Uterus (tissue), 4 donors: ENCODE results near the gene VGF. TPM values are rescaled to one million over a fixed set of nuclear protein-coding genes. Genes with fewer than 3 reads are reported as not detected.

Experiments used
- DNase-seq, 2 donors: peaks; one replicate each; pipeline ENCODE4 v3.0.0-alpha.2; 2019 to 2020
- H3K27ac ChIP-seq, 2 donors: fragments of 200-600 bp; sonication (generic); 1 replicate in 1 of 2; 2 replicates in 1 of 2; pipeline ENCODE4 v1.5.1; 2016 to 2018
- H3K27me3 ChIP-seq, 2 donors: fragments of 200-600 bp; sonication (generic); one replicate each; pipeline ENCODE4 v1.5.1; 2018 to 2019; ENCODE audit warnings: control low read depth in 1 of 2
- H3K36me3 ChIP-seq, 2 donors: fragments of 200-600 bp; sonication (generic); one replicate each; pipeline ENCODE4 v1.5.1; 2019; ENCODE audit warnings: control low read depth in 1 of 2
- H3K4me1 ChIP-seq, 2 donors: fragments of 200-600 bp; sonication (generic); one replicate each; pipeline ENCODE4 v1.5.1; 2018 to 2019; ENCODE audit warnings: control low read depth in 1 of 2
- H3K4me3 ChIP-seq, 2 donors: fragments of 200-600 bp; sonication (generic); 1 replicate in 1 of 2; 2 replicates in 1 of 2; pipeline ENCODE4 v1.5.1; 2018 to 2019; ENCODE audit warnings: mild to moderate bottlenecking in 1 of 2
- H3K9me3 ChIP-seq, 2 donors: fragments of 200-600 bp; sonication (generic); one replicate each; pipeline ENCODE4 v1.5.1; 2019; ENCODE audit warnings: control low read depth in 1 of 2
- POLR2A ChIP-seq, 2 donors: fragments of 450-650 bp; IDR thresholded peaks; one replicate each; pipeline ENCODE4 v1.6.1; 2016; ENCODE audit warnings: antibody characterized with exemption in 2 of 2, mild to moderate bottlenecking in 1 of 2, moderate library complexity in 1 of 2
- intact Hi-C: fragments of 100-400 bp; cut with DNase I; formaldehyde crosslinking; loops from one replicate; pipeline ENCODE4 v1.15.1; 2023; ENCODE audit warnings: low total_unique reads
- total RNA-seq, 4 donors: library from RNA; depleted of rRNA in 3 of 4; stranded (reverse); fragments of >200 nt in 3 of 4; gene quantifications; one replicate each; pipeline versions ENCODE4 v1.1.0 to v1.2.4, GENCODE V29; 2014 to 2023
- TF ChIP-seq, protein P1 (sequence below), 4 experiments: fragments of 200-600 bp in 2 of 4; fragments of 450-650 bp in 2 of 4; sonication (generic) in 2 of 4; IDR thresholded peaks; one replicate each; pipeline ENCODE4 v1.5.1; 2016 to 2019; ENCODE audit warnings: antibody characterized with exemption in 4 of 4, mild to moderate bottlenecking in 2 of 4, moderate library complexity in 1 of 4
- donor health status: DM: yes; HTN: yes; CAD: no.

Gene VGF
- under 1 TPM in 1 of 4 donors, not detected in 3; 0.14 TPM for total RNA-seq

DNA sequence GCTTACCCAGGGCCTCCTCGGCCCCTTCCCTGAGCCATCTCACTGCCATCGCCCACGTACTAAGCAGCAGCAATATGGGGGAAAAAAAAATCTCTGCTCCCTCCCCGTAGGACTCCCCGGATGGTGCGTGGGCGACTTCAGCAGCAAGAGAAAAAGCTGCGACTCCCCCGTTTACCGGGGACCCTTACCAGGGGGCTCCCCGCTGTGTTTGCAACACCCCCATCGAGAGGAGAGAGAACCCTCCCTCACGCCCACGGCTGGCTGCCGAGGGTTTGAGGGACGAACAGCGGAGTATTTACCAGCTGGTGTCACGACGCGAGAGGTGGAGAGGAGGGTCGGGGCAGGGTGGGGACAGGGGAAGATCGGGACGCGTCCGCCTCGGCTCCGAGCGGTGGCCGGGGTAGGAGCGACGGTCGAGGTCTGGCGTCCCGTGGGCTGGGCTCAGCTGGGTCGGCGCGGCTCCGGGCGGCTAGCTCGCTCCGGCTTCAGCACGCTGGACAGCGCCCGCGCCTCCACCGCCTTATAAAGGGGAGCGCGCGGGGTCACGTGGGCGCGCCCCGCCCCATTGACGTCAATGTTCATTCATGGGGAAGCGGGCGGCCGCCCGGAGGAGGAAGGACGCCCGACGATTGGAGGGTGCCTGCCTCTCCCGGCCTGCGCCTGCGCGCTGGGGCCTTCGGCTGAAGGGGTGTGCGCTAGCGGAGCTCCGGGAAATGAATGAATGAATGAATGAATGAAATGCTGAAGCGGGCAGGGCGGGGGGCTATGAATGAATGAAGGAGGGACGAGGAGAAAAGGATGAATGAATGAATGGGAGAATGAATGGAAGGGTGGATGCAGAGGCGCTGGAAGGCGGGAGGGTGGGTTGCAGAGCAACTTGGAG, at the start of gene VGF:
Gene VGF (minus strand): TSS at position 495 of the 883 bp plus-strand sequence. CDS start 726 bp downstream, outside the sequence.
- Histone ChIP-seq H3K4me3 (no peak within 1 kb of the TSS), H3K4me1 (peaks cover 6 to 23% of the 10 kb centered on the region in 2 donors), H3K9me3 (no peaks in the 10 kb centered on the region), H3K27ac (no peak within 1 kb of the TSS), H3K36me3 (no peaks in the 10 kb centered on the region), H3K27me3 (peaks cover 39 to 47% of the 10 kb centered on the region in 2 donors)
- peak; percentile 77 to 85 for DNase-seq
- intact Hi-C loops, result no loop called here
- no peak for TF ChIP-seq POLR2A (IDR thresholded peaks at IDR 0.05)
- TF ChIP-seq, protein P1, sequence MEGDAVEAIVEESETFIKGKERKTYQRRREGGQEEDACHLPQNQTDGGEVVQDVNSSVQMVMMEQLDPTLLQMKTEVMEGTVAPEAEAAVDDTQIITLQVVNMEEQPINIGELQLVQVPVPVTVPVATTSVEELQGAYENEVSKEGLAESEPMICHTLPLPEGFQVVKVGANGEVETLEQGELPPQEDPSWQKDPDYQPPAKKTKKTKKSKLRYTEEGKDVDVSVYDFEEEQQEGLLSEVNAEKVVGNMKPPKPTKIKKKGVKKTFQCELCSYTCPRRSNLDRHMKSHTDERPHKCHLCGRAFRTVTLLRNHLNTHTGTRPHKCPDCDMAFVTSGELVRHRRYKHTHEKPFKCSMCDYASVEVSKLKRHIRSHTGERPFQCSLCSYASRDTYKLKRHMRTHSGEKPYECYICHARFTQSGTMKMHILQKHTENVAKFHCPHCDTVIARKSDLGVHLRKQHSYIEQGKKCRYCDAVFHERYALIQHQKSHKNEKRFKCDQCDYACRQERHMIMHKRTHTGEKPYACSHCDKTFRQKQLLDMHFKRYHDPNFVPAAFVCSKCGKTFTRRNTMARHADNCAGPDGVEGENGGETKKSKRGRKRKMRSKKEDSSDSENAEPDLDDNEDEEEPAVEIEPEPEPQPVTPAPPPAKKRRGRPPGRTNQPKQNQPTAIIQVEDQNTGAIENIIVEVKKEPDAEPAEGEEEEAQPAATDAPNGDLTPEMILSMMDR (IDR thresholded peaks at IDR 0.05), result no peak

GRCh38 chr7:101212014-101212413, 46.6 kb upstream of the VGF start:
- intact Hi-C loops, result no loop called here
- Histone ChIP-seq H3K36me3 (no peaks in the 10 kb centered on the region), H3K4me3 (no peak overlapping the region), H3K27me3 (no peaks in the 10 kb centered on the region), H3K9me3 (no peaks in the 10 kb centered on the region), H3K4me1 (peaks cover 0 to 3% of the 10 kb centered on the region in 2 donors), H3K27ac (no peak overlapping the region)
- no peak for DNase-seq
- TF ChIP-seq, protein P1 (IDR thresholded peaks at IDR 0.05), result no peak
- TF ChIP-seq POLR2A (IDR thresholded peaks at IDR 0.05), result no peak

GRCh38 chr7:101211501-101211900, 46.1 kb upstream of the VGF start:
- Histone ChIP-seq H3K4me1 (peaks cover 0 to 1% of the 10 kb centered on the region in 2 donors), H3K4me3 (no peak overlapping the region), H3K27me3 (no peaks in the 10 kb centered on the region), H3K9me3 (no peaks in the 10 kb centered on the region), H3K36me3 (no peaks in the 10 kb centered on the region), H3K27ac (no peak overlapping the region)
- no peak for DNase-seq
- intact Hi-C loops, result no loop called here
- TF ChIP-seq POLR2A (IDR thresholded peaks at IDR 0.05), result no peak
- TF ChIP-seq, protein P1 (IDR thresholded peaks at IDR 0.05), result no peak

- Histone ChIP-seq H3K36me3 (no peaks in the 10 kb centered on the region), H3K4me1 (no peaks in the 10 kb centered on the region), H3K9me3 (no peaks in the 10 kb centered on the region), H3K4me3 (no peak overlapping the region), H3K27ac (no peak overlapping the region), H3K27me3 (no peaks in the 10 kb centered on the region)
- intact Hi-C loops, result no loop called here
- no peak for DNase-seq
- no peak for TF ChIP-seq POLR2A (IDR thresholded peaks at IDR 0.05)
- TF ChIP-seq, protein P1 (IDR thresholded peaks at IDR 0.05), result no peak
These were observed 44.8 kb upstream of the VGF start for GRCh38 chr7:101210143-101210542.

DNA sequence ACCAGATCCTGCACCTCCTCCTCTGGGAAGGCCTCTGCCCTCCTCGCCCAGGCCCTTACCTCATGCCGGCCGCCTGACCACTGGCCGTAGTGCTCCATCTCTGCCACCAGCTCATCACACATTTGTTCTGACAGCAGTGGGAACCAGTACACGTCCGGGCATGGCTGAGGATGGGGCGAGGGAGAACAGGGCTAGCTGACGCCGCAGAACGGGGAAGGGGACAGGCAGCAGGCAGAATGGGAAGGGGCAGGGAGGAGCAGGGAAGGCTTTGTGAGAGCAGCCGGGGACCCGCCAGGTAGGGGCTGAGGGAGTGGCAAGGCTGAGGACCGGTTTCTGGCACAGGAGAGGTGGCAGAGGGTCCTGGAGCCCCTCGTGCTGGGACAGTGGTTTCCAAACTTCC, 43.4 kb upstream of the VGF start:
- no peaks in the 10 kb centered on the region for H3K36me3 ChIP-seq
- TF ChIP-seq, protein P1 (IDR thresholded peaks at IDR 0.05), result no peak
- TF ChIP-seq POLR2A (IDR thresholded peaks at IDR 0.05), result no peak
- intact Hi-C loops, result no loop called here

More for the DNA sequence above, 43.4 kb upstream of the VGF start:
- Histone ChIP-seq H3K27me3 (no peaks in the 10 kb centered on the region), H3K4me3 (no peak overlapping the region), H3K27ac (no peak overlapping the region), H3K9me3 (no peaks in the 10 kb centered on the region), H3K4me1 (no peaks in the 10 kb centered on the region)
- no peak for DNase-seq
